ENCODE data around the gene PPP2R2C.

Gene PPP2R2C

GRCh38 chr4:6339818-6340445 is 132.5 kb downstream of the PPP2R2C start:
- DNase-seq (ENCODE audit: low read depth): no peak
- H3K4me3 ChIP-seq (ENCODE audit: low read depth, low read length): no peak overlapping the region

GRCh38 chr4:6338951-6339817 is 133.2 kb downstream of the PPP2R2C start:
- no peak overlapping the region for H3K4me3 ChIP-seq (ENCODE audit: low read depth, low read length)
- no peak for DNase-seq (ENCODE audit: low read depth)

- no peak for DNase-seq (ENCODE audit: low read depth)
Measured at GRCh38 chr4:6338175-6338950, 134.1 kb downstream of the PPP2R2C start.

GRCh38 chr4:6337331-6337935 is 135.0 kb downstream of the PPP2R2C start:
- H3K4me3 ChIP-seq (ENCODE audit: low read depth, low read length): no peak overlapping the region
- no peak for DNase-seq (ENCODE audit: low read depth)

More at GRCh38 chr4:6338175-6338950, 134.1 kb downstream of the PPP2R2C start:
- H3K4me3 ChIP-seq (ENCODE audit: low read depth, low read length): no peak overlapping the region

- DNase-seq (ENCODE audit: low read depth): no peak
- H3K4me3 ChIP-seq (ENCODE audit: low read depth, low read length): no peak overlapping the region
Measured at GRCh38 chr4:6336166-6336565, 136.2 kb downstream of the PPP2R2C start.

- no peak overlapping the region for H3K4me3 ChIP-seq (ENCODE audit: low read depth, low read length)
- DNase-seq (ENCODE audit: low read depth): no peak
Measured at GRCh38 chr4:6335040-6335590, 137.3 kb downstream of the PPP2R2C start.

GRCh38 chr4:6334203-6334887 is 138.1 kb downstream of the PPP2R2C start:
- DNase-seq (ENCODE audit: low read depth): no peak
- no peak overlapping the region for H3K4me3 ChIP-seq (ENCODE audit: low read depth, low read length)

GRCh38 chr4:6333301-6334202 is 138.9 kb downstream of the PPP2R2C start:
- DNase-seq (ENCODE audit: low read depth): no peak
- H3K4me3 ChIP-seq (ENCODE audit: low read depth, low read length): no peak overlapping the region

- H3K4me3 ChIP-seq (ENCODE audit: low read depth, low read length): no peak overlapping the region
- DNase-seq (ENCODE audit: low read depth): no peak
Measured at GRCh38 chr4:6332669-6333050, 139.8 kb downstream of the PPP2R2C start.

- no peak overlapping the region for H3K4me3 ChIP-seq (ENCODE audit: low read depth, low read length)
- no peak for DNase-seq (ENCODE audit: low read depth)
Measured at GRCh38 chr4:6332042-6332668, 140.3 kb downstream of the PPP2R2C start.

- no peak for DNase-seq (ENCODE audit: low read depth)
- H3K4me3 ChIP-seq (ENCODE audit: low read depth, low read length): no peak overlapping the region
Measured at GRCh38 chr4:6331468-6331867, 140.9 kb downstream of the PPP2R2C start.

- DNase-seq (ENCODE audit: low read depth): no peak
- no peak overlapping the region for H3K4me3 ChIP-seq (ENCODE audit: low read depth, low read length)
Measured at GRCh38 chr4:6331018-6331417, 141.4 kb downstream of the PPP2R2C start.

- no peak for DNase-seq (ENCODE audit: low read depth)
- H3K4me3 ChIP-seq (ENCODE audit: low read depth, low read length): no peak overlapping the region
Measured at GRCh38 chr4:6330384-6330767, 142.0 kb downstream of the PPP2R2C start.

GRCh38 chr4:6329478-6330383 is 142.7 kb downstream of the PPP2R2C start:
- no peak overlapping the region for H3K4me3 ChIP-seq (ENCODE audit: low read depth, low read length)
- no peak for DNase-seq (ENCODE audit: low read depth)

- DNase-seq (ENCODE audit: low read depth): no peak
Measured at GRCh38 chr4:6328526-6328925, 143.9 kb downstream of the PPP2R2C start.

GRCh38 chr4:6327220-6327917 is 145.0 kb downstream of the PPP2R2C start:
- DNase-seq (ENCODE audit: low read depth): no peak
- no peak overlapping the region for H3K4me3 ChIP-seq (ENCODE audit: low read depth, low read length)

More at GRCh38 chr4:6328526-6328925, 143.9 kb downstream of the PPP2R2C start:
- no peak overlapping the region for H3K4me3 ChIP-seq (ENCODE audit: low read depth, low read length)

All from skeletal muscle cell (primary cell).